HG03045 (cell line): ENCODE measurements around the gene CLIP1.
"Not testable (repeated sequence)": the region's sequence is repeated elsewhere in the genome, so short reads cannot be mapped to it uniquely, and the experiment has no call there.

Experiments used
- ATAC-seq: cut with Tn5 transposase; IDR thresholded peaks from one replicate; pipeline ENCODE4 v1.9.1; 2021; ENCODE audit warnings: mild to moderate bottlenecking, moderate library complexity; ENCODE audit not compliant: unreplicated experiment

CLIP1 gene

DNA sequence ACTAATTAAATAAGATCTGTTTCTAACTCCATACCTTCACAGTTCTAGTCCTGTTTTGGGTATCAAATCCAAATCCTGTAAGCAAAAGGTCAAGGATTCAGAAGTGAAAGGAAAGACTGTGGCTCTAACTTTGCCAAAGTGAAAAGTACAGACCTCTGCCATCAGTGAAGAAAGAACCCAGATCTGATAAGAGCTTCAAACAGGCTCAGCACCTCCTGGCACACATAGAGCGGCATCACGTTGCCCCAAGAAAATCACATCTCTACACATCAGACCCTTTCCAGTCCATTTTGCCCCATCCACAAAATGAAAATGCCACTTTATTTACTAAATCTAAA is 23.2 kb downstream of the CLIP1 start:
- no peak for ATAC-seq

DNA sequence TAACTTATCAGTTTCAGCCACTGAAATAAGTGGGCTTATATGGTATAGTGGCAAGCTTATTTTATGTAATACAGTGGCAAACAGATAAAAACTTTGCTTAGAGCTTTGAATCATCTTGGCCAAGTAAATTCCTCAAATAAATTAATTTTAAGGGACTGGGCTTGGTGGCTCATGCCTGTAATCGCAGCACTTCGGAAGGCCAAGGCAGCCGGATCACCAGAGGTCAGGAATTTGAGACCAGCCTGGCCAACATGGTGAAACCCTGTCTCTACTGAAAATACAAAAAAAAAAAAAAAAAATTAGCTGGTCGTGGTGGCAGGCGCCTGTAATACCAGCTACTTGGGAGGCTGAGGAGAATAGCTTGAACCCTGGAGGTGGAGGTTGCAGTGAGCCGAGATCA is 24.5 kb downstream of the CLIP1 start:
- ATAC-seq: not testable (repeated sequence)

- no peak for ATAC-seq
Observed at GRCh38 chr12:122395319-122395718, 27.1 kb downstream of the CLIP1 start.

GRCh38 chr12:122394626-122395194 is 27.8 kb downstream of the CLIP1 start:
- no peak for ATAC-seq

DNA sequence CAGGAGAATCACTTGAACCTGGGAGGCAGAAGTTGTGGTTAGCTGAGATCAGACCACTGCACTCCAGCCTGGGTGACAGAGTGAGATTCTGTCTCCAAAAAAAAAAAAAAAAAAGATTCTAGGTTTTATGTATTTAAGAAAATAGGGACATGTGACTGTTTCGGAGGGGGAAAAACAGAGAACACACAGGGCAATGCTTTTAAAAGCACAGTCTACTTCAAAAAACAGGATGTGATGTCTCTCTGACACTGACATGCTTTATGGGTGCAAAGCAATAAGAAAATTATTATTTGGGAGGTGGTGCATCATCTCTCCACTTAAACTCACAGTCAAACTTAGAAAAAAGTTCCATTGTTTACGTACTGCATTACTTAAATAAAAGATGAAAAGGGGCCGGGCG is 28.7 kb downstream of the CLIP1 start:
- ATAC-seq: no peak

DNA sequence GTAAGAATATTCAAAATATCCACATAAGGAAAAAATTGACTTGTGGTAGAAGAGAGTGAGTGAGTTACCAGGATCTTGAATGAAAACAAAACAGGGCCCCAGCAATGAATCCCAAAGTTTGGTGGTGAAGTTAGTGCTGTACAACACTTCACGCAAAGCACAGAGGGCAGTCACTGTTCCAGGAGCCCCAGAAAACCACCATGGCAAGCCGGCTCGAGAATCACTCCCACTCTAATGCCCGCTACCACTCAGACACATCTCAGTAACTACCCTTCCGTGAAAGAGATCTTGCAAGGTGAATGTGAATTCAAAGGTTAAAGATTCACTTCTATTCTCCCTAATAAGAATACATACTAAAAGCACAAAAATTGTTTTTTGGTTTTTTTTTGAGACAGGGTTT is 30.1 kb downstream of the CLIP1 start:
- no peak for ATAC-seq

DNA sequence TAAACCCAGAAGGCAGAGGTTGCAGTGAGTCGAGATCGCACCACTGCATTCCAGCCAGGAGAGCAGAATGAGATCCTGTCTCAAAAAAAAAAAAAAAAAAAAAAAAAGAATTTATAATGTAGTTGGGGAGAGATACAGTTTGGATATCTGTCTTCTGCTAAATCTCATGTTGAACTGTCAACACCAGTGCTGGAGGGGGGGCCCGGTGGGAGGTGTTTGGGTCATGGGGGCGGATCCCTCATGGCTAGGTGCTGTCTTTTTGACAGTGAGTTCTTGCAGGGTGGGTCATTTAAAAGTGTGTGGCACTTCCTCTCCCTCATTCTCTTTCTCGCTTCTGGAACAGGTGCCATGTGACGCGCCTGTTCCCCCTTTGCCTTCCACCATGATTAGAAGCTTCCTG is 32.8 kb downstream of the CLIP1 start:
- no peak for ATAC-seq

- ATAC-seq: no peak
Observed at GRCh38 chr12:122387887-122388286, 34.6 kb downstream of the CLIP1 start.

- ATAC-seq: no peak
Observed at GRCh38 chr12:122385171-122386016, 37.1 kb downstream of the CLIP1 start.

DNA sequence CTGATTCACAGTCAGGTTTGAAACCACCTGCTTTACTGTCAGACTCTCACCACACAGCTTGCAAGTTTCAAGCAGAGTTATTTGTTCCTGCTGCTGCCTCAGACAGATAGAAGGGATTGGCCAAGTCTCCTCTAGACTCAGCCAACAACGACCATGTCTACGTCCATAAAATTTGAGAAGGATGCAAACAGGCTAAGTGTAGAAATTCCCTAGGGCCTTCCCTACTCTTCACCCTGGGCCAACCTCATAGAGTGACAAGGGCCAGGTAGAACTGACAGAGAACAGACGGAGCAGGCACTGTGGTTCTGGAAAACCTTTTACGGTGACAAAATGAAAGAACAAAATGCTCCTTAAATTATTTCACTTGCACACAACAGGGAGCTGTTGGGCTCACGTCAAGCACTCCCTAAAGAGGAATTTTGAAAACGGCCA is 39.5 kb downstream of the CLIP1 start:
- ATAC-seq: no peak

- ATAC-seq: no peak
Observed at GRCh38 chr12:122381021-122381420, 41.4 kb downstream of the CLIP1 start.

DNA sequence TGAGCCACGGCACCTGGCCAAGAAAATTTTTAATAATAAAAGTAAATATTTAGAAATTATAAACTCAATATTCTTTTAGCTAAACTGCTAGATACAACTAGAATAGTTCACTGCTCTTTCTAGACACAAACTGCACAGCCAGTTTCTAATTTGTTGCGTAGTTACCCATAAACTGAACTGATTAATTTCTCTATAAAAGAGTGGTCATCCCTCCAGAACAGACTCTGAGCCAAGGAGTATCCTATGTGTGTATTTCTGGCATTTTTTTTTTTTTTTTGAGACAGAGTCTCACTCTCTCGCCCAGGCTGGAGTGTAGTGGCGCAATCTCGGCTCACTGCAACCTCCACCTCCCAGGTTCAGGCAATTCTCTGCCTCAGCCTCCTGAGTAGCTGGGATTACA is 45.7 kb downstream of the CLIP1 start:
- not testable (repeated sequence) for ATAC-seq

- no peak for ATAC-seq
Observed at GRCh38 chr12:122374707-122375106, 47.8 kb downstream of the CLIP1 start.

DNA sequence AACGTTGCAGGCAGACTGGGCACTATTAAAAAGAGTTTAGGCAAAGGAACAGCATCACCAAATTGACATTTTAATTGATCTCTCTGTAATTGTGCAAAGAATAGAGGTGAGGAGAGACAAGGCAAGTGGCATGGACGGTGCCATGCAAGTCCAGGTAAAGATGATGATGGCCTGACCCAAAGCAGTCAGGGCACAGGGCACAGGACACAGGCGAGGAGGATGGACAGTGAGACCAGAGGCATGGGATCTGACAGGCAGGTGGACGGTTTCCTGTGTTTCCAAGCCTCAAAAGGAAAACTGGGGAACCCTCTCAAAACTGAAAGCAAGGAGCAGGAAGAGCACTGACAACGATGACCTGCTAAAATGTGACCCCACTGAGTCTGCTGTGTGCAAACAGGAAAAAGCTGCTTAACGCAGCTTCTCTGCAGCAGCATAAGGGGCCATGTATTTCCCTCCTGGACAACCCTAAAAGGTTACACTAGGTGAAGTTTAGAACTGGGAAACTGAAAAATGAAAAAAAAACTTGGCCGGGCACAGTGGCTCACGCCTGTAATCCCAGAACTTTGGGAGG is 50.9 kb downstream of the CLIP1 start:
- ATAC-seq: no peak

- ATAC-seq: no peak
Observed at GRCh38 chr12:122368361-122369073, 54.0 kb downstream of the CLIP1 start.

DNA sequence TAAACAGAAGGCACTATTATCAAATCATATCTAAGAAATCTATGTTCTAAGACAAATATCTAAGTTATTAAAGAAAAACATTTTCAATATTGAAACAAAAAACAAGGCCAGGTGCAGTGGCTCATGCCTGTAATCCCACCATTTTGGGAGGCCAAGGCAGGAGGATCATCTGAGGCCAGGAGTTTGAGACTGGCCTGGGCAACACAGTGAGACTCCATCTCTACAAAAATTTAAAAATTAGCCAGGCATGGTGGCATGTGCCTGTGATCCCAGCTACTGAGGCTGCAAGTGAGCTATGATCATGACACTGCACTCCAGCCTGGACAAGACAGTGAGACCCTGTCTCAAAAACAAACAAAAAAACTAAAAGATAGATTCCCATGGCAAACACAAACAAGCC is 54.8 kb downstream of the CLIP1 start:
- ATAC-seq: not testable (repeated sequence)

GRCh38 chr12:122366685-122367475 is 55.6 kb downstream of the CLIP1 start:
- no peak for ATAC-seq

DNA sequence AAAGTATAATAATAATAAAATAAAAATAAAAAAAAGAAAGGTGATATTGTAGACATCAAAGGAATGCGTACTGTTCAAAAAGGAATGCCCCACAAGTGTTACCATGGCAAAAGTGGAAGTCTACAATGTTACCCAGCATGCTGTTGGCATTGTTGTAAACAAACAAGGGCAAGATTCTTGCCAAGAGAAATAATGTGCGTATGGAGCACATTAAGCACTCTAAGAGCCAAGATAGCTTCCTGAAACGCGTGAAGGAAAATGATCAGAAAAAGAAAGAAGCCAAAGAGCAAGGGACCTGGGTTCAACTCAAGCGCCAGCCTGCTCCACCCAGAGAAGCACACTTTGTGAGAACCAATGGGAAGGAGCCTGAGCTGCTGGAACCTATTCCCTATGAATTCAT is 57.2 kb downstream of the CLIP1 start:
- not testable (repeated sequence) for ATAC-seq

DNA sequence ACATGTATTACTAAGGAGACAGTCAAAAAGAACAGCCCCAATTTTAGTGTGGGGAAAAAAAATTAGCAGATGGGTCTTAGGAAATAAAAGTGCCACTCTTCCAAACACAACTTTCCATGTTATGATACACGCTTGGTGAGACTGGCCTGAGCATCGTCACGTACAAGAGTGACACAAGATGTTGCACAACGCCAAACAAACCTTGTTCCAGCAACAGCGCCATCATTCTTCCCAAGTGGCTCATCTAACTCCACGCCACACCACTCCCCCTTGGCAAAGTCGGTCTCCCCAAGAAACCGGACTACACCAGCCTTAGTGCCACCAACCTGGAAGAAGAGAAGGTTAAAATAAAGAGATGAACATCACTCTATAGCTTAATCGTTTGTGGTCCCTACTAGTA is 58.7 kb downstream of the CLIP1 start:
- ATAC-seq: no peak

GRCh38 chr12:122362755-122363154 is 59.7 kb downstream of the CLIP1 start:
- no peak for ATAC-seq

- not testable (repeated sequence) for ATAC-seq
Observed at GRCh38 chr12:122358403-122358802, 64.1 kb downstream of the CLIP1 start.
